Sigmoid colon (tissue), 7 donors: ENCODE results near the gene SHC3. TPM values are rescaled to one million over a fixed set of nuclear protein-coding genes. Genes with fewer than 3 reads are reported as not detected.

ENCODE experiments used
- DNase-seq: peaks from one replicate; pipeline ENCODE4 v3.0.0-alpha.2; 2019
- H3K27ac ChIP-seq, 4 donors: fragments of 200-600 bp; sonication (generic); one replicate each; pipeline ENCODE4 v1.5.1; 2016 to 2019; ENCODE audit warnings: mild to moderate bottlenecking in 1 of 4
- H3K27me3 ChIP-seq, 3 donors: fragments of 200-600 bp; sonication (generic); one replicate each; pipeline ENCODE4 v1.5.1; 2019; ENCODE audit warnings: mild to moderate bottlenecking in 1 of 3
- H3K36me3 ChIP-seq, 4 donors: fragments of 200-600 bp; sonication (generic); one replicate each; pipeline ENCODE4 v1.5.1; 2016 to 2019
- H3K4me1 ChIP-seq, 4 donors: fragments of 200-600 bp; sonication (generic); one replicate each; pipeline ENCODE4 v1.5.1; 2017 to 2019
- H3K4me3 ChIP-seq, 4 donors: fragments of 200-600 bp; sonication (generic); one replicate each; pipeline ENCODE4 v1.5.1; 2017 to 2019; ENCODE audit warnings: mild to moderate bottlenecking in 2 of 4, moderate library complexity in 1 of 4
- H3K9me3 ChIP-seq, 4 donors: fragments of 200-600 bp in 3 of 4; sonication (generic) in 3 of 4; one replicate each; pipeline versions ENCODE4 v1.5.1 to v1.6.1; 2013 to 2019
- CTCF ChIP-seq, 4 experiments: fragments of 450-650 bp in 3 of 4; fragments of 200-600 bp in 1 of 4; IDR thresholded peaks; one replicate each; pipeline ENCODE4 v1.5.1; 2016 to 2019; ENCODE audit warnings: antibody characterized with exemption in 4 of 4, mild to moderate bottlenecking in 3 of 4, moderate library complexity in 2 of 4
- EP300 ChIP-seq, 4 donors: sonication (generic); formaldehyde crosslinking; IDR thresholded peaks; one replicate each; pipeline ENCODE4 v1.6.1; 2017; ENCODE audit warnings: antibody characterized with exemption in 4 of 4
- POLR2A ChIP-seq, 2 donors: fragments of 450-650 bp; IDR thresholded peaks; one replicate each; pipeline ENCODE4 v1.6.1; 2016; ENCODE audit warnings: antibody characterized with exemption in 2 of 2, mild to moderate bottlenecking in 2 of 2, moderate library complexity in 2 of 2
- POLR2AphosphoS5 ChIP-seq, 4 donors: sonication (generic); formaldehyde crosslinking; IDR thresholded peaks; one replicate each; pipeline ENCODE4 v1.6.1; 2017; ENCODE audit warnings: antibody characterized with exemption in 4 of 4
- WGBS, 2 donors: extraction: QIAGEN DNeasy Blood & Tissue Kit; methylation state at CpG; one replicate each; pipeline ENCODE4 v1.1.7; 2013; 5-methylcytosine and 5-hydroxymethylcytosine counted together
- intact Hi-C: fragments of 100-400 bp; cut with DNase I; formaldehyde crosslinking; loops from one replicate; pipeline ENCODE4 v1.15.1; 2023
- polyA plus RNA-seq, 3 donors: library from polyadenylated mRNA; stranded (reverse); fragments of 200-250 nt; gene quantifications; one replicate each; pipeline ENCODE4 v1.2.3, GENCODE V29; 2013
- total RNA-seq, 4 donors: library from RNA; depleted of rRNA; stranded (reverse); fragments of >200 nt; gene quantifications; one replicate each; pipeline ENCODE4 v1.1.0, GENCODE V29; 2016
- donor health status: healthy with polysubstance abuse.
- donor health status: Bipolar disorder and iron deficiency.
- donor health status: healthy.

Gene SHC3
- total and polyA plus RNA-seq, 7 donors, result 0.32 to 14.7 (median 2.1) TPM; not detected in 1

GRCh38 chr9:89036383-89036782, 142.2 kb downstream of the SHC3 start:
- DNase-seq, result no peak
- no peaks in the 10 kb centered on the region for H3K36me3 ChIP-seq

GRCh38 chr9:89032661-89033060, 146.0 kb downstream of the SHC3 start:
- Histone ChIP-seq H3K36me3 (no peaks in the 10 kb centered on the region), H3K9me3 (peaks cover 0 to 3% (median 2%) of the 10 kb centered on the region in 4 donors), H3K27me3 (no peaks in the 10 kb centered on the region), H3K4me3 (no peak overlapping the region), H3K4me1 (peaks cover 0 to 2% (median 0%) of the 10 kb centered on the region in 4 donors), H3K27ac (no peak overlapping the region)
- TF ChIP-seq EP300 (IDR thresholded peaks at IDR 0.05) (no peak), POLR2A (IDR thresholded peaks at IDR 0.05) (no peak)
- DNase-seq, result no peak
- 87% methylated on average over 5 of the region's 5 CpGs for WGBS, 2 donors
- intact Hi-C loops, result no loop called here

More at GRCh38 chr9:89036383-89036782, 142.2 kb downstream of the SHC3 start:
- no peak overlapping the region for H3K4me3 ChIP-seq
- no peak for TF ChIP-seq POLR2AphosphoS5 (IDR thresholded peaks at IDR 0.05)
- no peak for TF ChIP-seq POLR2A (IDR thresholded peaks at IDR 0.05)
- no peak for TF ChIP-seq EP300 (IDR thresholded peaks at IDR 0.05)
- no peak for TF ChIP-seq CTCF (IDR thresholded peaks at IDR 0.05)
- H3K9me3 ChIP-seq, result no peaks in the 10 kb centered on the region
- WGBS, 2 donors, result 64 to 73% methylated on average over 8 of the region's 8 CpGs
- peaks cover 0 to 8% (median 0%) of the 10 kb centered on the region in 4 donors for H3K4me1 ChIP-seq
- H3K27me3 ChIP-seq, result no peaks in the 10 kb centered on the region
- no peak overlapping the region for H3K27ac ChIP-seq
- intact Hi-C loops, result no loop called here

GRCh38 chr9:89032173-89032572, 146.4 kb downstream of the SHC3 start:
- 88 to 92% methylated on average over 5 of the region's 5 CpGs for WGBS, 2 donors

GRCh38 chr9:89029788-89030187, 148.8 kb downstream of the SHC3 start:
- Histone ChIP-seq H3K4me3 (no peak overlapping the region), H3K36me3 (no peaks in the 10 kb centered on the region), H3K27ac (no peak overlapping the region), H3K9me3 (peaks cover 0 to 3% (median 2%) of the 10 kb centered on the region in 4 donors), H3K27me3 (no peaks in the 10 kb centered on the region), H3K4me1 (no peaks in the 10 kb centered on the region)
- no peak for TF ChIP-seq POLR2A (IDR thresholded peaks at IDR 0.05)
- no peak for TF ChIP-seq POLR2AphosphoS5 (IDR thresholded peaks at IDR 0.05)
- no peak for TF ChIP-seq EP300 (IDR thresholded peaks at IDR 0.05)
- TF ChIP-seq CTCF (IDR thresholded peaks at IDR 0.05), result no peak
- no peak for DNase-seq
- intact Hi-C loops, result no loop called here

More at GRCh38 chr9:89032173-89032572, 146.4 kb downstream of the SHC3 start:
- Histone ChIP-seq H3K4me1 (no peaks in the 10 kb centered on the region), H3K9me3 (peaks cover 0 to 3% (median 2%) of the 10 kb centered on the region in 4 donors), H3K27ac (no peak overlapping the region), H3K36me3 (no peaks in the 10 kb centered on the region), H3K27me3 (no peaks in the 10 kb centered on the region), H3K4me3 (no peak overlapping the region)
- TF ChIP-seq POLR2AphosphoS5 (IDR thresholded peaks at IDR 0.05), result no peak
- no peak for TF ChIP-seq POLR2A (IDR thresholded peaks at IDR 0.05)
- no peak for TF ChIP-seq CTCF (IDR thresholded peaks at IDR 0.05)
- TF ChIP-seq EP300 (IDR thresholded peaks at IDR 0.05), result no peak
- DNase-seq, result no peak
- intact Hi-C loops, result no loop called here

- no peaks in the 10 kb centered on the region for H3K36me3 ChIP-seq
- H3K4me3 ChIP-seq, result no peak overlapping the region
- H3K9me3 ChIP-seq, result peaks cover 0 to 3% (median 2%) of the 10 kb centered on the region in 4 donors
- intact Hi-C loops, result no loop called here
- H3K27me3 ChIP-seq, result no peaks in the 10 kb centered on the region
- WGBS, 2 donors, result 51 to 58% methylated on average over 3 of the region's 3 CpGs
- DNase-seq, result no peak
- peaks cover 0 to 16% (median 15%) of the 10 kb centered on the region in 4 donors for H3K4me1 ChIP-seq
- H3K27ac ChIP-seq, result peak overlapping the region in 1 of 4 donors; percentile 27
- TF ChIP-seq EP300 (IDR thresholded peaks at IDR 0.05) (no peak), POLR2AphosphoS5 (IDR thresholded peaks at IDR 0.05) (no peak), CTCF (IDR thresholded peaks at IDR 0.05) (no peak), POLR2A (IDR thresholded peaks at IDR 0.05) (no peak)
These were observed 151.7 kb downstream of the SHC3 start for GRCh38 chr9:89026876-89027275.
